Measurements from ENCODE around the gene CRACDL.

Gene CRACDL

DNA sequence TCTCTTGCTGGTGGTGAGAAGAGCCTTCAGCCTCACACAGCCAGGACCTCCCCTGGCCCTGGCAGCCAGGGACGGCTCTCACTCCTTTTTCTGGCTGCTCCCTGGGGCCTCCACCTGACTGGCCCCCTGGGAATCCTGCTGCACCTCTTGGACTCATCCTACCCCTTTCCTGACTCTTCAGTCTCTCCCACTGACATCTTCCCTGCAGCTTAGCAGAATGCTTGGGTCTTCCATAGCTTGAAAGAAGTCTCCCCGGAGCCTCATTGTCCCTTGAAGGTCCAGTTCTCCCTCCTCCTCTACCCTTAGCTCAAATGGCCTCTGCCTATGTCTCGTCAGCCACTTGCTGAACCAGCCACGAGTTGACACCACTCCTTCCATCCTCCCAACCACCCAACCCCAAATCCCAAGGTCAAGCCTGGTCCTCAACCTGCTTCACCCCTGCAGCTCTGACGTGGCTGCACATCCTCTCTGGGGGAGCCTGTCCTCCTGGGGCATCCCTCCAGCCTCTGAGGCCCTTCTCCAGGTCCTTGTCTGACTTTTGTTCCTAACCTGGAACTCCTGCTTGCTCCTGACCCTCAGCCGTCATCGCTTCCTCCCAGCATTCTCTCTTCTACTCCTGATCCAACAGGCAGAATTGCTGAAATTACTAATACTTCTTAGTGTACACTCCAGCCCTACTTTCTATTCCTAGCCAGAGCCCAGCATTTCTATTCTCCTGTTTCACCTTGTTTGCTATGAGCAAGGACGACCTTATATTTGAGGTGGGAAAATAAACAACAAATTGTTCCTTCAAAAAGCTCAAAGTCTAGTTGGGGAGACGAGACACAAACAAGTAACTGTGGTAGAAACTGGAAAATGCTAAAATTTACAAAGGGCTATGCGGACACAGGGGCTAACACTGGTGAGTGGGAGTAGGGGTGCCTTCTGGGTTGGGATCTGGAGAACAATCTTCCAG lies 136.4 kb downstream of the CRACDL start:
- no peak for DNase-seq

DNA sequence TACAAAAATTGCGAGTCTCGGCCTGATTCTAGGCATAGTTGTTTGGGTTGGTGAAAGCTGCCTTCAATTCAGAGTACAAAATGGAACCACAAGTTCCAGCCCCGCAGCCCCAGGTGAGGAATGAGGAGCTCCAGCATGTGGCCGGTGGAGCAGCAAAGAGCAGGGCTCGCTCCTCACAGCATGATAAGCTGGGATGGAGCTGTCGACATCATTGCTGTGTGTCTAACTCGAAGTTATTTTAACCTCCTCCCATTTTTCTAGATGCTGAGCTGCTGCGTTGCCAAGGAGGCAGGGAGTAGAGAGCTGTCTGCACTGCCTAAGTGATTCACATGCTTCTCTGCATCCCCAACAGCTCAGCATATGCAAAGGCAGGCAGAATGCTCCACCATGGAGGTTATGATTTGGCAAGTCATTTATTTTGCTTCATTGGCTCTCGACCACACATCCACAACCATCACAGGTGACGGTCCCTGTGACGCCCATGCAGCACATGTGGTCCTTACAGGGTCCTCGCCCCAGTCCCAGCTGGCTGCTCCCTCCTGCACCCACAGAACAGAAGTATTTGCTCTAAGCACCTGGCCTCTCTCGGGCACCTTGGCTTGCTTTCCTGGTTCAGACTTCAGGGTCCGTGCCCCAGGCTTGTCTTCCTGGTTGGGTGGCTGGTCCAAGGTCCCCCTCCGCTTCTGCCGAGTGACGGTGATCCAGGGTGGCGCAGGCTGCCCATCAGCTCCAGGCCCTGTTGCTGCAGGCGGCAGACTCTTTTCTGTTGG lies 139.1 kb downstream of the CRACDL start:
- no peak for DNase-seq

DNA sequence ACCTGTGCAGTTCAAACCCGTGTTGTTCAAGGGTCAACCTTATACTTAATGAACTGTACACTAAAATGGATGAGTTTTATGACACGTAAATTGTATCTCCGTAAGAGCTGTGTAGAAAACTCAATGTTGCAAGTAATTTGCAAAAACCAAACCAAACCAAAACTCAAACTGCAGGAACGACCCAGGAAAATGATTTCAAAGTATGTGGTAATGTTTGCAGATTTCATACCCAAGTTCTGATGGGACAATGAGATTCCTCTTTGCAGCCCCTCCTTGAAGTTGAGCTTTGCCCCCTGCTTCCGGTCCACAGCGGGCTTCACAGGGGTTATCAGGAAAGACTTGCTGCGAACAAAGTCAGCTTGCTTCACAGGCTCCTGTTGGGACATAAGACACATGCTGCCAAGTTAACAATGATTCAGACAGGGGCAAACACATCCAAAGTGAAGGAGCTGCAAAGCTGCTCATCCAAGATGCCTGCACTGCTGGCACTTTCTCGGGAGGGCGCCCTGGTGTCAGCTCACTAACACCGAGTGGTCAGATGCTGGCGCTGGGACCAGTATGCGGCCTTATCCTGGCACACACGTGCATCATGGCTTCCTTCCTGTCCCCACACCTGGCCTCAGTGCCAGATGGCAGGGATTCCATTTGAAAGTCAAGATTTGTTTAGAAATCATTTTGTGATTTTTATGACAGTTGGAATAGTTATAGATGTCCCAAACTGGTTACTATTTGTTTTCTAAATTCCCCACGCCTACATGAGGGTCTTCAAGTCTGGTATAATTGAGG lies 139.9 kb downstream of the CRACDL start:
- no peak for DNase-seq

DNA sequence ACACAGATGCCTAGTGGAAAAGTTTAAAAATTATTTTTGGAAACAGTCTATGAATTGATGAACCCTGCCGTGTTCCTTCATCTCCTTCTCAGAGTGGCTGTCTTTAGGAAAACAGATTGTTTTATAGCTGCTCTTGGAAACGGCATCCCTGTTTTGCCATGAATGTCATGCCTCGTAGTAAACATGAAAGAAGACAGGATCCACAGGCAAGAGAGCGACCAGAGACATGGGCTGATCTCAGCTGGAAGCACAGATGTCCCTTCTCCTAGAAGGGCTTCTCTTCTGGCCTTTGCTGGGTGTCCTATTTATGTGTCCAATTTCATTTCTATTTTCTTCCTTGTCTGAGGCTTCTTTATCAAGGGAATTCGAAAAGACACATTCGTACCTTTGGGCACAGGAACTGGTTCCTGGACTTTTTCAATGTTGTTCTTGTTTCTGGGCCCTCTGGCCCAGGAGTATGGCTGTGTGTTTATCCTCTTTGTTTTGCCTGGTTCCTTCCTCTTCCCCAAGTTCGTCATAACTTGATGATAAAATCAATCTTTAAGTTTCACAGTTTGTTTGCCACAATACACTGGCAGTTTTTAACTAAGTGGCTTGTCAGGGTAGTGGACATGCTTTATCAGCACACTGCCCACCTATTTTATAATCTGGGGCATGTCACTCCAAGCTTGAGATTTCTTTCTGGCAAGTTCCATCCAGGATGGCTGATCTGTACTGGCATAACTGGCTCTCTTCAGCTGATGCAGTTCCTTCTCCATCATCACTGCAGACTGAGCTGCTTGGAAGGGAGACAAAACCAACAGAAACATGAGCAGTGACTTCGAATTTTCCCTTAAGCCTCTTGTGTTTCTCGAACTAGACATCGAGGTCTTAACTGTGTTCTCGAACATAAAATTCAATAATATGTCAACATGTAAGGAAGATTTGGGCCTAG lies 141.9 kb downstream of the CRACDL start:
- no peak for DNase-seq

- DNase-seq = no peak
Measured at GRCh38 chr2:98793275-98793674, 142.8 kb downstream of the CRACDL start.

GRCh38 chr2:98790221-98790620 lies 145.8 kb downstream of the CRACDL start:
- DNase-seq = no peak

DNA sequence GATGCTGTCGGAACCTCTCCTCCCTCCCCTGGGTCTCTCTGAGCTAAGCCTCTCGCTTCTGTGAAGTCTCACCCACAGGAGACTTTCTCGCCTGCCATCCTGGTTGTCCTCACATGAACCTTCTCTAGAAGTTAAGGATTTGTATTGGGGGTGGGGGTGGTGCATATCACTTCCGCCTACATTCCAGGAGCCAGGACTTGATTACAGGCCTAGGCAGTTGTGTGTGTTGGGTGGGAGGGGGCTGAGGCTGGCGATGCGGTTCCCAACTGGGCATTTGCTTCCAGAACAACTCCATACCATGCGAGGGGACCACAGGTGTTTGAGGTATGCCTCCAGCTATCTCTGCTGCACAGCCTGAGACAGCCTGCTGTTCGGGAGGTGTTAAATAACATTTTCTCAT lies 148.3 kb downstream of the CRACDL start:
- DNase-seq = no peak

DNA sequence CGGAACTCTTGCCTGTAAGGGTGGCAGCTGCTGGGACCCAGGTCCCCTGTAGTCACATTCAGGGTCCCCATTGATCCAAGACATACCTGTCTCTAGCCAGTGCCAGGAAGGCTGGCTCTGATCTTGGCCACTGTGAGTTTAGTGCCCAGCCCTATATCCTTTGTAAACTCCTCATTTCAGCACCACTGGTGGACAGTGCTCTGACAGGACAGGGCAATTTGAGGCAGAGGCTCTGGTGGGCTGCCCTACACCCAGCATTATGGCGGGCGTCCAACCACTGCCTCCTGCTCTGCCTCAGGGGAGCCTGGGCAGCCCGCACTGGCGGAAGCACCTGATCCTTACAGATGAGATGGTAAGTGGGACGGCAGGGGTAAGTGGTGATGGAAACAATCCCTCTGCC lies 149.8 kb downstream of the CRACDL start:
- no peak for DNase-seq

DNA sequence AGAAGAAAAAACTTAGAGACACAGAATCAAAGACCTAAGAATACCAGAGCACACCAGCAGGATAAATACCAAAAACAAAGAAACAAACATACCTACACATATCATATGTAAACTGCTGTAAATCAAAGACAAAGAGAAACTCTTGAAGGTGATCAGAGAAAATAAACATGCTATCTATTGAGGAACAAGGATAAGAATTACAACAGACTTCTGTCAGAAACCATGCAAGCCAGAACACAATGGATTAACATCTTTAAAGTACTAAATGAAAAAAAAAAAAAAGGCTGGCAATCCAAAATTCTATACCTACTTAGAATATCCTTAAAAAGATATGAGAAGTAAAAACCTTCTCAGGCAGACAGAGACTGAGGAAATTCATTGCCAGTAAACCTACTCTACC lies 153.5 kb downstream of the CRACDL start:
- no peak for DNase-seq

GRCh38 chr2:98781822-98782221 lies 154.2 kb downstream of the CRACDL start:
- no peak for DNase-seq

GRCh38 chr2:98778741-98779483 lies 157.1 kb downstream of the CRACDL start:
- DNase-seq = no peak

- no peak for DNase-seq
Measured at GRCh38 chr2:98778151-98778550, 157.9 kb downstream of the CRACDL start.

DNA sequence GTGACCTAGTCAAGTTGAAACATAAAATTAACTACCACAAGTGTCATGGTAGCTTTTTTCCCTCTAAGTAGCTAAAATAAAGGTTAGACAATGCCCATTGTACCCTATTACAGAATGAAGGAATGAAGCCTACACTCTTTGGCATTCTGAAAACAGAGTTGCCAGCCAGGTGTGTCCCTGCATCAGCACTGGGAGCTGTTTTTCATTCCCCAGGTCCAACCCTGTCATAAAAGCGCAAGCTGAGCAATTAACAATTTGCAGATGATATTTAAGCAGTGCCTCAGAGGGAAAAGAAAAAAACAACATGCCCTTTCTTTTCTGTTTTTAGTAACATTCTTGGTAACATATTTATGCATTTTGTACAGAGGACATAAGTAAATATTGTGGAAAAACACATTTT lies 158.3 kb downstream of the CRACDL start:
- no peak for DNase-seq

DNA sequence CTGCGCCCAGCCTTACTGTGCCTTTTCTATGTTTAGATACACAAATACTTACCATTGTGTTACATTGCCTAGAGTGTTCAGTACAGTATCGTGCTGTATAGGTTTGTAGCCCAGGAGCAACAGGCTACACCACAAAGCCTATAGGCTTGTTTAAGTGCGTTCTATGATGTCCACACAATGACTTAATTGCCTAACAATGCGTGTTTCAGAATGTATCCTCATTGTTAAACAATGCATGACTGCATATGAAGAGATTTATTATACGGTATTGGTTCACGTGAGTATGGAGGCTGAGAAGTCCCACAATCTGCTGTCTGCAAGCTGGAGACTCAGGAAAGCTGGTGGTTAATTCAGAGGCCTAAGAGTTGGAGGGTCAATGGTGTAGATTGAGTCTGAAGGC lies 158.9 kb downstream of the CRACDL start:
- DNase-seq = no peak

DNA sequence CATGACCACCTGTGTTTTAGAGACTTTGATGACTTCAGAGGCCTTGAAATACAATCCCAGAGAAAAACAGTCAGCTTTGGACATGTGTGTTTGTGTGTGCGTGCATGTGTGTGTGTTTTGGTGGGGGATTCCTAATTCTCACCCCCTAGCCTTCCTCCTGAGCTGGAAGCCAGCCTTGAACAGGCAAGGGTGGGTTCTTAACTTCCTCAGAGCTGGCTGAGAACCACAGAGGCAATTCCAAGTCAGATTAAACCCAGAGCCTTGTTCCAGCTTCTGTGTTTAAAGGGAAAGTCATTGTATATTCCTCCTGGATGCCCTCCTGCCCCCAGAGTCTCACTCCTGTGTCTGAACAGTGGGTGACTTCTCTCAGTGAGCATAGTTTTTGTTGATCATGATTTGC lies 159.9 kb downstream of the CRACDL start:
- no peak for DNase-seq

- DNase-seq = no peak
Measured at GRCh38 chr2:98775146-98775986, 160.7 kb downstream of the CRACDL start.

GRCh38 chr2:98773907-98774306 lies 162.1 kb downstream of the CRACDL start:
- no peak for DNase-seq

DNA sequence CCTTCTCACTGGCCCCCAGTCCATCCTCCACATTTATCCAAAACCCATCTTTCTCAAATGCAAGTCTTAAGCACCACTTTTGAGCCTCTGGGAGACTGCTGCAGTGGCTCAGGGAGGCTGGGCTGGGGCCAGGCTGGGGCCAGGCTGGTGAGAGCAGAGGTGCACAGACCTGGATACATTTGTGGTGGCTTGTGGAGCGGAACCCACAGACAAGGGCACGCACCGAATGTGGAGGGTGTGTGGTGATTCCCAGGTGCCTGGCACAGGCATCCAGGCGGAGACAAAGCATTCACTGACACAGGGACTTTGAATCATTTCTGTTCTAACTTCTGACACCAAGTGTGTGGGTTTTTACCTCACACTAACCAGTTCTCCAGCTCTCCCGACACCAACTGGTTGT lies 162.9 kb downstream of the CRACDL start:
- DNase-seq = no peak

GRCh38 chr2:98772536-98772935 lies 163.5 kb downstream of the CRACDL start:
- no peak for DNase-seq
